ENCODE data around the gene MTMR3.
A peak's percentile ranks its signal among the peaks of the same experiment; 100 is the strongest.

- TF ChIP-seq REST (IDR thresholded peaks at IDR 0.05) (no peak), CTCF (IDR thresholded peaks at IDR 0.05; ENCODE audit: low read depth, low read length, missing input control) (no peak), ZBTB33 (IDR thresholded peaks at IDR 0.05) (peak; percentile 47), TAF1 (conservative IDR thresholded peaks at IDR 0.05) (no peak), YY1 (IDR thresholded peaks at IDR 0.05) (peak; percentile 46), RAD21 (IDR thresholded peaks at IDR 0.05) (peak in 1 of 2 donors; percentile 31), EGR1 (IDR thresholded peaks at IDR 0.05; ENCODE audit: low read depth in 2 of 2) (no peak), MAX (IDR thresholded peaks at IDR 0.05) (peak; percentile 29), JUND (IDR thresholded peaks at IDR 0.05) (peak; percentile 96 to 100), ATF3 (IDR thresholded peaks at IDR 0.05) (peak; percentile 86), GABPA (IDR thresholded peaks at IDR 0.05 in 1 of 2, conservative IDR thresholded peaks at IDR 0.05 in 1 of 2) (no peak), HNF4A (conservative IDR thresholded peaks at IDR 0.05) (peak; percentile 72 to 85)
Observed at GRCh38 chr22:30044369-30044768, 161.4 kb downstream of the MTMR3 start.
